Liver (tissue), 9 donors: Measurements from ENCODE around the gene TESMIN. TPM values are rescaled to one million over a fixed set of nuclear protein-coding genes. Genes with fewer than 3 reads are reported as not detected.

Source experiments
- DNase-seq: peaks from one replicate; pipeline ENCODE4 v3.0.0-alpha.2; 2017; ENCODE audit warnings: low spot score
- H3K27ac ChIP-seq, 2 donors: one replicate each; pipeline ENCODE4 v1.7.0; 2013; ENCODE audit warnings: inconsistent platforms in 2 of 2, low read length in 2 of 2, control low read depth in 1 of 2, low read depth in 1 of 2, mild to moderate bottlenecking in 1 of 2
- H3K27me3 ChIP-seq, 4 donors: one replicate each; pipeline versions ENCODE4 v1.6.1 to v1.7.0; 2013; ENCODE audit warnings: low read length in 3 of 4, inconsistent platforms in 1 of 4, mild to moderate bottlenecking in 1 of 4, moderate library complexity in 1 of 4; ENCODE audit not compliant: control insufficient read depth in 4 of 4, insufficient read depth in 4 of 4
- H3K36me3 ChIP-seq, 4 donors: one replicate each; pipeline versions ENCODE4 v1.6.1 to v1.7.0; 2013; ENCODE audit warnings: low read length in 3 of 4, mild to moderate bottlenecking in 3 of 4, low read depth in 1 of 4, moderate library complexity in 1 of 4; ENCODE audit not compliant: control insufficient read depth in 4 of 4, insufficient read depth in 3 of 4
- H3K4me1 ChIP-seq, 4 donors: one replicate each; pipeline versions ENCODE4 v1.6.1 to v1.7.0; 2013; ENCODE audit warnings: low read length in 3 of 4, mild to moderate bottlenecking in 3 of 4, moderate library complexity in 1 of 4; ENCODE audit not compliant: control insufficient read depth in 4 of 4, insufficient read depth in 4 of 4
- H3K4me3 ChIP-seq, 3 donors: one replicate each; pipeline versions ENCODE4 v1.6.1 to v1.7.0; 2013; ENCODE audit warnings: low read length in 3 of 3, control low read depth in 1 of 3, low read depth in 1 of 3, mild to moderate bottlenecking in 1 of 3
- H3K9ac ChIP-seq, 2 donors: one replicate each; pipeline ENCODE4 v1.7.0; 2013; ENCODE audit warnings: low read length in 2 of 2, mild to moderate bottlenecking in 2 of 2, moderate library complexity in 2 of 2, control low read depth in 1 of 2, low read depth in 1 of 2
- H3K9me3 ChIP-seq, 4 donors: one replicate each; pipeline versions ENCODE4 v1.6.1 to v1.7.0; 2013; ENCODE audit warnings: low read length in 3 of 4; ENCODE audit not compliant: control insufficient read depth in 4 of 4
- ATF3 ChIP-seq: IDR thresholded peaks from 2 replicates; pipeline ENCODE4 v1.6.1; 2016; ENCODE audit warnings: antibody characterized with exemption
- CTCF ChIP-seq: fragments of 150-350 bp; IDR thresholded peaks from 2 replicates; pipeline ENCODE4 v1.5.1; 2017; ENCODE audit warnings: improper control_type of control experiment, low read depth, low read length; ENCODE audit not compliant: missing input control
- EGR1 ChIP-seq, 2 donors: IDR thresholded peaks; 2 replicates each; pipeline ENCODE4 v1.6.1; 2016 to 2018; ENCODE audit warnings: antibody characterized with exemption in 2 of 2, low read depth in 2 of 2
- FOXA1 ChIP-seq: IDR thresholded peaks from 2 replicates; pipeline ENCODE4 v1.6.1; 2016; ENCODE audit warnings: antibody characterized with exemption
- FOXA2 ChIP-seq: IDR thresholded peaks from 2 replicates; pipeline ENCODE4 v1.6.1; 2016; ENCODE audit warnings: antibody characterized with exemption
- GABPA ChIP-seq, 2 donors: IDR thresholded peaks in 1 of 2; conservative IDR thresholded peaks in 1 of 2; 2 replicates each; pipeline ENCODE4 v1.6.1; 2016; ENCODE audit warnings: antibody characterized with exemption in 2 of 2, mild to moderate bottlenecking in 1 of 2, moderate library complexity in 1 of 2
- HNF4A ChIP-seq, 2 donors: conservative IDR thresholded peaks; 2 replicates each; pipeline ENCODE4 v1.6.1; 2016; ENCODE audit warnings: antibody characterized with exemption in 2 of 2, mild to moderate bottlenecking in 2 of 2
- HNF4G ChIP-seq: IDR thresholded peaks from 2 replicates; pipeline ENCODE4 v1.6.1; 2016; ENCODE audit warnings: antibody characterized with exemption
- JUND ChIP-seq, 2 donors: IDR thresholded peaks; 2 replicates each; pipeline ENCODE4 v1.6.1; 2016; ENCODE audit warnings: antibody characterized with exemption in 2 of 2
- MAX ChIP-seq: IDR thresholded peaks from 2 replicates; pipeline ENCODE4 v1.6.1; 2016; ENCODE audit warnings: antibody characterized with exemption
- NR2F2 ChIP-seq: IDR thresholded peaks from 2 replicates; pipeline ENCODE4 v1.6.1; 2016; ENCODE audit warnings: antibody characterized with exemption
- RAD21 ChIP-seq, 2 donors: IDR thresholded peaks; 2 replicates each; pipeline ENCODE4 v1.6.1; 2016; ENCODE audit warnings: antibody characterized with exemption in 2 of 2, mild to moderate bottlenecking in 2 of 2
- REST ChIP-seq: IDR thresholded peaks from 2 replicates; pipeline ENCODE4 v1.6.1; 2016; ENCODE audit warnings: antibody characterized with exemption, mild to moderate bottlenecking
- RXRA ChIP-seq, 2 donors: IDR thresholded peaks; 2 replicates each; pipeline ENCODE4 v1.6.1; 2017 to 2018; ENCODE audit warnings: antibody characterized with exemption in 2 of 2, mild to moderate bottlenecking in 1 of 2
- SP1 ChIP-seq: IDR thresholded peaks from 2 replicates; pipeline ENCODE4 v1.6.1; 2018; ENCODE audit warnings: antibody characterized with exemption, mild to moderate bottlenecking
- TAF1 ChIP-seq: conservative IDR thresholded peaks from 2 replicates; pipeline ENCODE4 v1.6.1; 2016; ENCODE audit warnings: antibody characterized with exemption, mild to moderate bottlenecking
- YY1 ChIP-seq: IDR thresholded peaks from 2 replicates; pipeline ENCODE4 v1.6.1; 2016; ENCODE audit warnings: antibody characterized with exemption, mild to moderate bottlenecking
- ZBTB33 ChIP-seq: IDR thresholded peaks from 2 replicates; pipeline ENCODE4 v1.6.1; 2016; ENCODE audit warnings: antibody characterized with exemption
- WGBS: extraction: QIAGEN DNeasy Blood & Tissue Kit; methylation state at CpG from one replicate; pipeline ENCODE4 v1.1.7; 2013; 5-methylcytosine and 5-hydroxymethylcytosine counted together
- polyA plus RNA-seq, 2 donors: library from polyadenylated mRNA; stranded (reverse) in 1 of 2; unstranded in 1 of 2; fragments of 200-250 nt in 1 of 2; fragments of >200 nt in 1 of 2; fragmentation: Nextera tagmentation in 1 of 2; extraction: Ambion mirVana in 1 of 2; gene quantifications; one replicate each; pipeline versions ENCODE4 v1.2.1 to v1.2.3, GENCODE V29; 2013 to 2015
- total RNA-seq, 2 donors: library from RNA; depleted of rRNA; stranded (reverse); fragments of >200 nt; gene quantifications; one replicate each; pipeline ENCODE4 v1.2.3, GENCODE V29; 2014
- donor health status: healthy.
- donor health status: healthy.
- donor health status: healthy.
- donor health status: healthy.
- donor health status: healthy.

TESMIN gene
- total and polyA plus RNA-seq, 4 donors = 0.27 to 2.5 (median 0.62) TPM

- TF ChIP-seq HNF4G = no peak
These were observed 29.2 kb downstream of the TESMIN start (continued) for GRCh38 chr11:68722143-68722542.

GRCh38 chr11:68721075-68721474 lies 30.2 kb downstream of the TESMIN start:
- H3K9me3 ChIP-seq = peaks cover 0 to 11% (median 9%) of the 10 kb centered on the region in 4 donors
- no peak overlapping the region for H3K27ac ChIP-seq
- H3K27me3 ChIP-seq = no peaks in the 10 kb centered on the region
- no peak for TF ChIP-seq HNF4G
- no peak for TF ChIP-seq RAD21 (IDR thresholded peaks at IDR 0.05)
- TF ChIP-seq RXRA (IDR thresholded peaks at IDR 0.05) = no peak
- TF ChIP-seq CTCF = no peak
- no peak for TF ChIP-seq NR2F2
- no peak for TF ChIP-seq JUND (IDR thresholded peaks at IDR 0.05)
- no peak for TF ChIP-seq FOXA1
- TF ChIP-seq ZBTB33 = no peak
- no peak overlapping the region for H3K9ac ChIP-seq
- WGBS = 89% methylated on average over 2 of the region's 2 CpGs
- H3K4me3 ChIP-seq = no peak overlapping the region
- no peaks in the 10 kb centered on the region for H3K36me3 ChIP-seq
- DNase-seq = no peak
- H3K4me1 ChIP-seq = no peaks in the 10 kb centered on the region

- Histone ChIP-seq H3K9ac (no peak overlapping the region), H3K27me3 (no peaks in the 10 kb centered on the region), H3K9me3 (peaks cover 0 to 11% (median 9%) of the 10 kb centered on the region in 4 donors), H3K4me3 (no peak overlapping the region), H3K36me3 (no peaks in the 10 kb centered on the region), H3K4me1 (no peaks in the 10 kb centered on the region), H3K27ac (no peak overlapping the region)
- 90% methylated on average over 11 of the region's 11 CpGs for WGBS
- no peak for DNase-seq
- TF ChIP-seq REST (no peak), GABPA (IDR thresholded peaks at IDR 0.05 in 1 of 2, conservative IDR thresholded peaks at IDR 0.05 in 1 of 2) (no peak), RXRA (IDR thresholded peaks at IDR 0.05) (no peak), NR2F2 (no peak), HNF4A (conservative IDR thresholded peaks at IDR 0.05) (no peak), ZBTB33 (no peak), MAX (no peak), YY1 (no peak), FOXA2 (no peak), EGR1 (IDR thresholded peaks at IDR 0.05; ENCODE audit: low read depth in 2 of 2) (no peak), TAF1 (no peak), ATF3 (no peak), FOXA1 (no peak), SP1 (no peak), RAD21 (IDR thresholded peaks at IDR 0.05) (no peak), JUND (IDR thresholded peaks at IDR 0.05) (no peak), HNF4G (no peak)
These were observed 35.7 kb downstream of the TESMIN start for GRCh38 chr11:68715456-68716122.
